Medulla oblongata (tissue), 1 donor: ENCODE measurements around the gene RUFY1.
"Not testable (repeated sequence)": the region's sequence is repeated elsewhere in the genome, so short reads cannot be mapped to it uniquely, and the experiment has no call there.

Experiments
- DNase-seq: peaks from one replicate; pipeline ENCODE4 v3.0.0-alpha.2; 2015; ENCODE audit errors: extremely low spot score

RUFY1 gene

GRCh38 chr5:179550511-179551342 is at the start of gene RUFY1:
Gene RUFY1 (plus strand): TSS chr5:179550554. CDS start chr5:179550570, 16 bp downstream.
- DNase-seq = peak; percentile 78

- not testable (repeated sequence) for DNase-seq
These were observed 48.4 kb upstream of the RUFY1 start for GRCh38 chr5:179501997-179502396.

GRCh38 chr5:179502420-179502819 is 47.9 kb upstream of the RUFY1 start:
- DNase-seq = not testable (repeated sequence)

- no peak for DNase-seq
These were observed 46.2 kb upstream of the RUFY1 start for GRCh38 chr5:179504191-179504590.

- DNase-seq = no peak
These were observed 45.6 kb upstream of the RUFY1 start for GRCh38 chr5:179504600-179505396.

- DNase-seq = no peak
These were observed 44.6 kb upstream of the RUFY1 start for GRCh38 chr5:179505636-179506261.

GRCh38 chr5:179509239-179509638 is 41.1 kb upstream of the RUFY1 start:
- DNase-seq = no peak

GRCh38 chr5:179509845-179510244 is 40.5 kb upstream of the RUFY1 start:
- DNase-seq = no peak

GRCh38 chr5:179512452-179513000 is 37.8 kb upstream of the RUFY1 start:
- no peak for DNase-seq

- DNase-seq = not testable (repeated sequence)
These were observed 34.9 kb upstream of the RUFY1 start for GRCh38 chr5:179515501-179515900.

- no peak for DNase-seq
These were observed 34.1 kb upstream of the RUFY1 start for GRCh38 chr5:179516221-179516620.

- DNase-seq = not testable (repeated sequence)
These were observed 32.6 kb upstream of the RUFY1 start for GRCh38 chr5:179517746-179518145.

GRCh38 chr5:179518369-179518768 is 32.0 kb upstream of the RUFY1 start:
- not testable (repeated sequence) for DNase-seq

GRCh38 chr5:179519416-179520070 is 30.8 kb upstream of the RUFY1 start:
- DNase-seq = not testable (repeated sequence)

GRCh38 chr5:179522107-179522506 is 28.2 kb upstream of the RUFY1 start:
- not testable (repeated sequence) for DNase-seq

GRCh38 chr5:179526978-179527377 is 23.4 kb upstream of the RUFY1 start:
- no peak for DNase-seq

GRCh38 chr5:179530069-179530998 is 20.0 kb upstream of the RUFY1 start:
- peak; percentile 60 for DNase-seq

- no peak for DNase-seq
These were observed 17.3 kb upstream of the RUFY1 start for GRCh38 chr5:179533024-179533423.

GRCh38 chr5:179533907-179534306 is 16.4 kb upstream of the RUFY1 start:
- DNase-seq = no peak

- DNase-seq = no peak
These were observed 15.9 kb upstream of the RUFY1 start for GRCh38 chr5:179534431-179534830.
